Measurements from ENCODE around the gene DDX17. TPM values are rescaled to one million over a fixed set of nuclear protein-coding genes. Genes with fewer than 3 reads are reported as not detected.

DDX17 gene
- total and polyA plus RNA-seq, 2 donors from 2014 or later = 133 to 509 TPM

GRCh38 chr22:38450234-38450797, 55.8 kb downstream of the DDX17 start:
- intact Hi-C loops (cut with DNase I) = no loop called here
- Histone ChIP-seq H3K27me3 (ENCODE audit: control insufficient read depth, insufficient read depth, low read length) (peaks cover 12% of the 10 kb centered on the region), H3K4me1 (ENCODE audit: control insufficient read depth in 2 of 3, insufficient read depth in 2 of 3, low read depth in 1 of 3, low read length in 3 of 3) (peaks cover 0 to 2% (median 0%) of the 10 kb centered on the region in 3 donors), H3K9ac (ENCODE audit: low read length in 3 of 3) (no peak overlapping the region), H3K9me3 (ENCODE audit: control insufficient read depth in 2 of 3, insufficient read depth in 1 of 3, low read length in 3 of 3) (no peaks in the 10 kb centered on the region), H3K4me3 (ENCODE audit: low read length in 3 of 3) (no peak overlapping the region), H3K36me3 (ENCODE audit: control insufficient read depth in 2 of 3, insufficient read depth in 3 of 3, low read length in 3 of 3) (no peaks in the 10 kb centered on the region), H3K27ac (ENCODE audit: low read depth in 2 of 2, low read length in 2 of 2) (no peak overlapping the region)
- TF ChIP-seq CTCF (IDR thresholded peaks at IDR 0.05; ENCODE audit: borderline replicate concordance, extremely low read depth, insufficient read depth) = no peak
- DNase-seq (no peak), FAIRE-seq (no peak)

- FAIRE-seq (no peak), DNase-seq (no peak)
- intact Hi-C loops (cut with DNase I) = no loop called here
- H3K27ac ChIP-seq (ENCODE audit: low read depth in 2 of 2, low read length in 2 of 2) = no peak overlapping the region
- TF ChIP-seq CTCF (IDR thresholded peaks at IDR 0.05; ENCODE audit: borderline replicate concordance, extremely low read depth, insufficient read depth) = no peak
- no peak overlapping the region for H3K4me3 ChIP-seq (ENCODE audit: low read length in 3 of 3)
- H3K9ac ChIP-seq (ENCODE audit: low read length in 3 of 3) = no peak overlapping the region
- no peaks in the 10 kb centered on the region for H3K36me3 ChIP-seq (ENCODE audit: control insufficient read depth in 2 of 3, insufficient read depth in 3 of 3, low read length in 3 of 3)
- peaks cover 12% of the 10 kb centered on the region for H3K27me3 ChIP-seq (ENCODE audit: control insufficient read depth, insufficient read depth, low read length)
- no peaks in the 10 kb centered on the region for H3K9me3 ChIP-seq (ENCODE audit: control insufficient read depth in 2 of 3, insufficient read depth in 1 of 3, low read length in 3 of 3)
- H3K4me1 ChIP-seq (ENCODE audit: control insufficient read depth in 2 of 3, insufficient read depth in 2 of 3, low read depth in 1 of 3, low read length in 3 of 3) = peaks cover 0 to 2% (median 0%) of the 10 kb centered on the region in 3 donors
Measured at GRCh38 chr22:38449776-38450175, 56.3 kb downstream of the DDX17 start.

DNA sequence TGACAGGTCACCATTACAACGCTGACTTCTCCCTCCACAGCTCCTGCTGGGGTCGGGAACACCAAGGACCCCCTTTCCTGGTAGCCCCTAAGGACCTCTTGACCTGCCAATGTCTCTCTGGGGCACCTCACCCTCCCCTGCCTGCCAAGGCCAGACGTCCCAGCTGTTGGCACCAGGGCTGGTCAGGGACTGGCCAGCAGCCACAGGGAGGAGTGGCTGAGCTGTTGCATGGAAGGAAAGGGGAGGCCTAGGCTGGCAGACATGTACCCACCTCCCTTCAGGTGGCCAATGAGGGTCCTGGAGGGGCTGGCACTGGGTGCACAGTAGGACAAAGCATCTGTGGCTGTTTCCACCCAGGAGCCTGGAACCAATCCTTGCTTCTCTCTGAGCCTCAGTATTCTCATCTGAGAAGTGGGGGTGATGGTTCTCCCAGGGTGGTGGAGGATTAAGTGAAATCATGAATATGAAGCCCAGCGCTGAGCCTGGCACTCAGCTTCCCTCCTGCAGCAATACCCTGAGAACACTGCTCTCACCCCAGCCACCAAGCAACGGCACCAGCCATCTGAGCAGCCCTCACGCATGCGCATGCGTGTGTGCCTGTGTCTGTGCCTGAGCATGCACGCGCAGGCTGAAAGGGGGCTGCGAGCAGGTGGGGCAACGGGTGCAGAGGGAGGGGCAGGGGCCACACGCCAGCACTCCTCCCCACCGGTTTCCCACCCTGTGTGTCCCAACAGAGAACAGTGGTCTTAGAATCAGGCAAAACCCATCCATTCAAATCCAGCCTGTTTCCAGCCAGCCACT, 57.0 kb downstream of the DDX17 start:
- FAIRE-seq (no peak), DNase-seq (no peak)
- H3K27ac ChIP-seq (ENCODE audit: low read depth in 2 of 2, low read length in 2 of 2) = no peak overlapping the region
- no peak overlapping the region for H3K9ac ChIP-seq (ENCODE audit: low read length in 3 of 3)
- TF ChIP-seq CTCF (IDR thresholded peaks at IDR 0.05; ENCODE audit: borderline replicate concordance, extremely low read depth, insufficient read depth) = no peak
- H3K9me3 ChIP-seq (ENCODE audit: control insufficient read depth in 2 of 3, insufficient read depth in 1 of 3, low read length in 3 of 3) = no peaks in the 10 kb centered on the region
- no peaks in the 10 kb centered on the region for H3K36me3 ChIP-seq (ENCODE audit: control insufficient read depth in 2 of 3, insufficient read depth in 3 of 3, low read length in 3 of 3)
- H3K4me1 ChIP-seq (ENCODE audit: control insufficient read depth in 2 of 3, insufficient read depth in 2 of 3, low read depth in 1 of 3, low read length in 3 of 3) = no peaks in the 10 kb centered on the region
- H3K27me3 ChIP-seq (ENCODE audit: control insufficient read depth, insufficient read depth, low read length) = peaks cover 7% of the 10 kb centered on the region
- H3K4me3 ChIP-seq (ENCODE audit: low read length in 3 of 3) = no peak overlapping the region
- intact Hi-C loops (cut with DNase I) = no loop called here
